Dermis lymphatic vessel endothelial cell (primary cell): ENCODE measurements around the gene SETD4. TPM values are rescaled to one million over a fixed set of nuclear protein-coding genes. Genes with fewer than 3 reads are reported as not detected.

Experiments used
- total RNA-seq: library from RNA; depleted of rRNA; stranded (reverse); fragments of >200 nt; gene quantifications from 2 replicates; pipeline ENCODE4 v1.2.1, GENCODE V29; 2014

The SETD4 gene
- total RNA-seq, result 8.5 and 10.4 TPM in 2 replicates

GRCh38 chr21:36060159-36060921 is at the start of gene SETD4:
Gene SETD4, minus strand, starts transcription at chr21:36060526. Its CDS starts 1,638 bp downstream, at chr21:36058888.

GRCh38 chr21:36069713-36070583 is 9.6 kb upstream of the SETD4 start, which contains the start of gene CBR1:
Gene CBR1, plus strand, starts transcription at chr21:36070024. Its CDS starts 92 bp downstream, at chr21:36070116.

Other genes with a start within 250 kb of the SETD4 start
- 19.5 and 29.2 TPM in 2 replicates for gene CBR1, start 9.5 kb upstream of the SETD4 start, total RNA-seq
- gene CBR3, start 74.6 kb upstream of the SETD4 start, total RNA-seq, result 0.69 and 0.76 TPM in 2 replicates
- gene DOP1B, start 96.3 kb upstream of the SETD4 start, total RNA-seq, result 2.3 TPM in 2 replicates